Measurements from ENCODE around the gene DTNA.

GRCh38 chr18:34875150-34875549 is 165.1 kb downstream of the DTNA start:
- TF ChIP-seq CTCF (IDR thresholded peaks at IDR 0.05) (no peak), POLR2A (IDR thresholded peaks at IDR 0.05) (no peak)

Data from thyroid gland (tissue), 4 donors.